ENCODE data around the gene TSPAN15. TPM values are rescaled to one million over a fixed set of nuclear protein-coding genes. Genes with fewer than 3 reads are reported as not detected.
A peak's percentile ranks its signal among the peaks of the same experiment; 100 is the strongest.

TSPAN15 gene
- total and polyA plus RNA-seq, 4 donors: 44.3 to 68.4 (median 55.0) TPM

DNA sequence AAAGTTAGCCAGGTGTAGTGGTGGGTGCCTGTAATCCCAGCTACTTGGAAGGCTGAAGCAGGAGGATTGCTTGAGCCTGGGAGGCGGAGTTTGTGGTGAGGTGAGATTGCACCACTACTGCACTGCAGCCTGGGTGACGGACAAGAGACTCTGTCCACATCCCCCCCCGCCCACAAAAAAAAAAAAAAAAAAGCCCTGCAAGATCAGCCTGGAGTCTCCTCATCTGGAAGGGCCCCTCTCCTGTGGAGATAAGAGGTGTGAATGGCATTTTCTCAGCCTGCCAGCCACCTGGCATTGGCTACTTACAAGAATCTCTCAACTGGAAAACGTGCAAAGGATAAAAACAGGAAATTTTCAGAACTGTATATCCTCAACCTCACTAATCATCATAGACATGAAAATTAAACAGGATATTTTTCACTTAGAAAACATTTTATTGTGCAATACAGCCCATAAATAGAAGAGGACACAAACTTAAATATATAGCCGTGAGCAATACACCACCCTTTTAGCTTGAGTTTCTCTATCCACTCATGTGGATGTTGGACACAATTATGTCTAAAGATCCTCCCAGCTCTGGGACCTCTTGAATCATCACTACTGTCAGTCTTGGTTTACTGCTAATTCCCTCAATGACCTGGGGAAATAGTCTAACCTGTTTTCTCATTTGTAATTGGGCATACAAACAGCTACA lies 11.3 kb upstream of the TSPAN15 start:
- no peak overlapping the region for H3K4me3 ChIP-seq
- peak; percentile 58 for ATAC-seq (ENCODE audit: insufficient read depth, low FRiP score)
- no peaks in the 10 kb centered on the region for H3K36me3 ChIP-seq (ENCODE audit: control insufficient read depth in 4 of 4, insufficient read depth in 4 of 4, low read length in 4 of 4)
- TF ChIP-seq, protein P1, sequence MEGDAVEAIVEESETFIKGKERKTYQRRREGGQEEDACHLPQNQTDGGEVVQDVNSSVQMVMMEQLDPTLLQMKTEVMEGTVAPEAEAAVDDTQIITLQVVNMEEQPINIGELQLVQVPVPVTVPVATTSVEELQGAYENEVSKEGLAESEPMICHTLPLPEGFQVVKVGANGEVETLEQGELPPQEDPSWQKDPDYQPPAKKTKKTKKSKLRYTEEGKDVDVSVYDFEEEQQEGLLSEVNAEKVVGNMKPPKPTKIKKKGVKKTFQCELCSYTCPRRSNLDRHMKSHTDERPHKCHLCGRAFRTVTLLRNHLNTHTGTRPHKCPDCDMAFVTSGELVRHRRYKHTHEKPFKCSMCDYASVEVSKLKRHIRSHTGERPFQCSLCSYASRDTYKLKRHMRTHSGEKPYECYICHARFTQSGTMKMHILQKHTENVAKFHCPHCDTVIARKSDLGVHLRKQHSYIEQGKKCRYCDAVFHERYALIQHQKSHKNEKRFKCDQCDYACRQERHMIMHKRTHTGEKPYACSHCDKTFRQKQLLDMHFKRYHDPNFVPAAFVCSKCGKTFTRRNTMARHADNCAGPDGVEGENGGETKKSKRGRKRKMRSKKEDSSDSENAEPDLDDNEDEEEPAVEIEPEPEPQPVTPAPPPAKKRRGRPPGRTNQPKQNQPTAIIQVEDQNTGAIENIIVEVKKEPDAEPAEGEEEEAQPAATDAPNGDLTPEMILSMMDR (IDR thresholded peaks at IDR 0.05; ENCODE audit: control extremely low read depth, extremely low read depth): no peak
- no peak overlapping the region for H3K9ac ChIP-seq (ENCODE audit: insufficient read depth in 1 of 2, low read length in 2 of 2)
- H3K27me3 ChIP-seq (ENCODE audit: control insufficient read depth in 3 of 3, insufficient read depth in 3 of 3, low read length in 2 of 3): no peaks in the 10 kb centered on the region
- 9 to 29% methylated on average over 5 of the region's 5 CpGs for WGBS, 2 donors
- DNase-seq: peak; percentile 33 to 71 (median 52)
- H3K4me1 ChIP-seq (ENCODE audit: control insufficient read depth in 5 of 5, insufficient read depth in 5 of 5, low read length in 5 of 5): peaks cover 0 to 21% (median 11%) of the 10 kb centered on the region in 5 donors
- H3K27ac ChIP-seq (ENCODE audit: low read depth in 1 of 2, low read length in 1 of 2): no peak overlapping the region
- H3K9me3 ChIP-seq (ENCODE audit: control insufficient read depth in 4 of 4, insufficient read depth in 3 of 4, low read length in 3 of 4): no peaks in the 10 kb centered on the region

DNA sequence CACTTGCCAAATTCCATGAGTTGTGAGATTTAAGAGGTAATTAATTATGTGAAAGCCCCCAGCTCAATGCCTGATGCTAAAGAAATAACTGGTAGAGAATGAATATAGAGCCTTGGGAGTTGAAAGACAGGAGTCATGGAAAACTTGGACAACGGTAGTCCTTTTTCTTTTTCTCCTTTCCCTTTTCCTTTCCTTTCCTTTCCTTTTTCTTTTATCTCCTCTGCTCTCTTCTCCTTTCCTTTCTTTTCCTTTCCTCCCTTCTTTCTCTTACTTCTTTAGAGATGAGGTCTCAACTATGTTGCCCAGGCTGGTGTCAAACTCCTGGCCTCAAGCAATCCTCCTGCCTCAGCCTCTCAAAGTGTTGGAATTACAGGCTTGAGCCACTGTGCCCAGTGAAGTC lies 7.9 kb upstream of the TSPAN15 start:
- no peaks in the 10 kb centered on the region for H3K27me3 ChIP-seq (ENCODE audit: control insufficient read depth in 3 of 3, insufficient read depth in 3 of 3, low read length in 2 of 3)
- peaks cover 0 to 20% (median 14%) of the 10 kb centered on the region in 5 donors for H3K4me1 ChIP-seq (ENCODE audit: control insufficient read depth in 5 of 5, insufficient read depth in 5 of 5, low read length in 5 of 5)
- H3K4me3 ChIP-seq: no peak overlapping the region
- H3K9me3 ChIP-seq (ENCODE audit: control insufficient read depth in 4 of 4, insufficient read depth in 3 of 4, low read length in 3 of 4): no peaks in the 10 kb centered on the region
- H3K9ac ChIP-seq (ENCODE audit: insufficient read depth in 1 of 2, low read length in 2 of 2): no peak overlapping the region
- DNase-seq (no peak), ATAC-seq (ENCODE audit: insufficient read depth, low FRiP score) (no peak)
- 94 to 96% methylated on average over 1 of the region's 1 CpG for WGBS, 2 donors
- TF ChIP-seq, protein P1 (IDR thresholded peaks at IDR 0.05; ENCODE audit: control extremely low read depth, extremely low read depth): no peak
- no peak overlapping the region for H3K27ac ChIP-seq (ENCODE audit: low read depth in 1 of 2, low read length in 1 of 2)
- H3K36me3 ChIP-seq (ENCODE audit: control insufficient read depth in 4 of 4, insufficient read depth in 4 of 4, low read length in 4 of 4): no peaks in the 10 kb centered on the region

GRCh38 chr10:69445041-69445440 lies 6.2 kb upstream of the TSPAN15 start:
- no peaks in the 10 kb centered on the region for H3K27me3 ChIP-seq (ENCODE audit: control insufficient read depth in 3 of 3, insufficient read depth in 3 of 3, low read length in 2 of 3)
- H3K9ac ChIP-seq (ENCODE audit: insufficient read depth in 1 of 2, low read length in 2 of 2): no peak overlapping the region
- no peaks in the 10 kb centered on the region for H3K9me3 ChIP-seq (ENCODE audit: control insufficient read depth in 4 of 4, insufficient read depth in 3 of 4, low read length in 3 of 4)
- 58 to 65% methylated on average over 4 of the region's 4 CpGs for WGBS, 2 donors
- ATAC-seq (ENCODE audit: insufficient read depth, low FRiP score) (no peak), DNase-seq (no peak)
- no peaks in the 10 kb centered on the region for H3K36me3 ChIP-seq (ENCODE audit: control insufficient read depth in 4 of 4, insufficient read depth in 4 of 4, low read length in 4 of 4)
- TF ChIP-seq, protein P1 (IDR thresholded peaks at IDR 0.05; ENCODE audit: control extremely low read depth, extremely low read depth): no peak
- H3K4me3 ChIP-seq: no peak overlapping the region
- peaks cover 0 to 10% (median 4%) of the 10 kb centered on the region in 5 donors for H3K4me1 ChIP-seq (ENCODE audit: control insufficient read depth in 5 of 5, insufficient read depth in 5 of 5, low read length in 5 of 5)
- H3K27ac ChIP-seq (ENCODE audit: low read depth in 1 of 2, low read length in 1 of 2): no peak overlapping the region

- no peak for ATAC-seq (ENCODE audit: insufficient read depth, low FRiP score)
- H3K27me3 ChIP-seq (ENCODE audit: control insufficient read depth in 3 of 3, insufficient read depth in 3 of 3, low read length in 2 of 3): no peaks in the 10 kb centered on the region
- TF ChIP-seq, protein P1 (IDR thresholded peaks at IDR 0.05; ENCODE audit: control extremely low read depth, extremely low read depth): no peak
- DNase-seq: no peak
- peak overlapping the region in 1 of 2 donors; percentile 48 for H3K27ac ChIP-seq (ENCODE audit: low read depth in 1 of 2, low read length in 1 of 2)
- H3K4me1 ChIP-seq (ENCODE audit: control insufficient read depth in 5 of 5, insufficient read depth in 5 of 5, low read length in 5 of 5): peaks cover 0 to 13% (median 0%) of the 10 kb centered on the region in 5 donors
- no peaks in the 10 kb centered on the region for H3K36me3 ChIP-seq (ENCODE audit: control insufficient read depth in 4 of 4, insufficient read depth in 4 of 4, low read length in 4 of 4)
- no peak overlapping the region for H3K9ac ChIP-seq (ENCODE audit: insufficient read depth in 1 of 2, low read length in 2 of 2)
- H3K9me3 ChIP-seq (ENCODE audit: control insufficient read depth in 4 of 4, insufficient read depth in 3 of 4, low read length in 3 of 4): no peaks in the 10 kb centered on the region
- H3K4me3 ChIP-seq: no peak overlapping the region
Observed at GRCh38 chr10:69446229-69446628, 5.0 kb upstream of the TSPAN15 start.
